ENCODE data around the gene FUT3. TPM values are rescaled to one million over a fixed set of nuclear protein-coding genes. Genes with fewer than 3 reads are reported as not detected.

Gene FUT3
- total RNA-seq, 1 experiment from 2014 or later = 0.51 TPM

- POLR2A ChIA-PET = interaction anchor here (2.8 kb wide), 1 partner anchor 74 kb away, joined by 32 read pairs; the partner anchor contains the start of genes NDUFA11 and VMAC
- no peak overlapping the region for H3K27ac Mint-ChIP-seq (ENCODE audit: low read depth, unreplicated experiment)
- H3K4me1 Mint-ChIP-seq (ENCODE audit: insufficient read depth, unreplicated experiment) = peaks cover 6% of the 10 kb centered on the region
- H3K9me3 Mint-ChIP-seq (ENCODE audit: unreplicated experiment) = no peaks in the 10 kb centered on the region
- TF ChIP-seq CTCF (IDR thresholded peaks at IDR 0.05; ENCODE audit: unreplicated experiment) = no peak
- no peaks in the 10 kb centered on the region for H3K27me3 Mint-ChIP-seq (ENCODE audit: insufficient read depth, unreplicated experiment)
- H3K36me3 Mint-ChIP-seq (ENCODE audit: insufficient read depth, unreplicated experiment) = no peaks in the 10 kb centered on the region
- intact Hi-C loops (cut with micrococcal nuclease) = no loop called here
- DNase-seq (ENCODE audit: unreplicated experiment) = no peak
- H3K4me3 Mint-ChIP-seq (ENCODE audit: unreplicated experiment) = no peak overlapping the region
- no TSS peak for BruUV-seq (replicated peaks)
- CTCF ChIA-PET = interaction anchor here (0.6 kb wide), 2 partner anchors 17 to 852 kb away, joined by 3 read pairs; no protein-coding TSS in a partner anchor
Observed at GRCh38 chr19:5829567-5830310, 21.5 kb downstream of the FUT3 start.

- POLR2A ChIA-PET = interaction anchor here (0.6 to 2.8 kb wide), 10 partner anchors 13 to 192 kb away, joined by 3 to 32 read pairs (median 4); partner anchors contain the start of genes DUS3L, NDUFA11 and VMAC
- BruUV-seq (replicated peaks) = TSS peak; percentile 98
- H3K27ac Mint-ChIP-seq (ENCODE audit: low read depth, unreplicated experiment) = peak overlapping the region; percentile 93
- no peak for TF ChIP-seq CTCF (IDR thresholded peaks at IDR 0.05; ENCODE audit: unreplicated experiment)
- intact Hi-C loops (cut with micrococcal nuclease) = no loop called here
- no peaks in the 10 kb centered on the region for H3K27me3 Mint-ChIP-seq (ENCODE audit: insufficient read depth, unreplicated experiment)
- CTCF ChIA-PET = interaction anchor here (0.6 to 2.3 kb wide), 4 partner anchors 18 to 853 kb away, joined by 3 to 12 read pairs (median 3); no protein-coding TSS in a partner anchor
- H3K9me3 Mint-ChIP-seq (ENCODE audit: unreplicated experiment) = no peaks in the 10 kb centered on the region
- H3K4me3 Mint-ChIP-seq (ENCODE audit: unreplicated experiment) = peak overlapping the region; percentile 95
- peaks cover 6% of the 10 kb centered on the region for H3K4me1 Mint-ChIP-seq (ENCODE audit: insufficient read depth, unreplicated experiment)
- H3K36me3 Mint-ChIP-seq (ENCODE audit: insufficient read depth, unreplicated experiment) = no peaks in the 10 kb centered on the region
- DNase-seq (ENCODE audit: unreplicated experiment) = no peak
Observed at GRCh38 chr19:5828661-5829566, 22.3 kb downstream of the FUT3 start.

- ChIA-PET POLR2A (interaction anchor here (0.6 to 2.8 kb wide), 10 partner anchors 13 to 193 kb away, joined by 3 to 32 read pairs (median 4); partner anchors contain the start of genes DUS3L, NDUFA11 and VMAC), CTCF (interaction anchor here (0.7 to 2.3 kb wide), 3 partner anchors 21 to 119 kb away, joined by 3 to 12 read pairs (median 4); no protein-coding TSS in a partner anchor)
- DNase-seq (ENCODE audit: unreplicated experiment) = peak; percentile 84
- Mint-ChIP-seq H3K27me3 (ENCODE audit: insufficient read depth, unreplicated experiment) (no peaks in the 10 kb centered on the region), H3K27ac (ENCODE audit: low read depth, unreplicated experiment) (peak overlapping the region; percentile 93), H3K36me3 (ENCODE audit: insufficient read depth, unreplicated experiment) (no peaks in the 10 kb centered on the region), H3K4me1 (ENCODE audit: insufficient read depth, unreplicated experiment) (peaks cover 13% of the 10 kb centered on the region), H3K4me3 (ENCODE audit: unreplicated experiment) (peak overlapping the region; percentile 95), H3K9me3 (ENCODE audit: unreplicated experiment) (no peaks in the 10 kb centered on the region)
- intact Hi-C loops (cut with micrococcal nuclease) = no loop called here
- no TSS peak for BruUV-seq (replicated peaks)
- no peak for TF ChIP-seq CTCF (IDR thresholded peaks at IDR 0.05; ENCODE audit: unreplicated experiment)
Observed at GRCh38 chr19:5827891-5828660, 23.2 kb downstream of the FUT3 start.

All from MCF 10A (cell line).